GM21786 (cell line): ENCODE results near the gene CDKN2B-AS1.
A peak's percentile ranks its signal among the peaks of the same experiment; 100 is the strongest.

Experiments
- ATAC-seq: cut with Tn5 transposase; IDR thresholded peaks from one replicate; pipeline ENCODE4 v1.9.1; 2021; ENCODE audit not compliant: unreplicated experiment

Gene CDKN2B-AS1

DNA sequence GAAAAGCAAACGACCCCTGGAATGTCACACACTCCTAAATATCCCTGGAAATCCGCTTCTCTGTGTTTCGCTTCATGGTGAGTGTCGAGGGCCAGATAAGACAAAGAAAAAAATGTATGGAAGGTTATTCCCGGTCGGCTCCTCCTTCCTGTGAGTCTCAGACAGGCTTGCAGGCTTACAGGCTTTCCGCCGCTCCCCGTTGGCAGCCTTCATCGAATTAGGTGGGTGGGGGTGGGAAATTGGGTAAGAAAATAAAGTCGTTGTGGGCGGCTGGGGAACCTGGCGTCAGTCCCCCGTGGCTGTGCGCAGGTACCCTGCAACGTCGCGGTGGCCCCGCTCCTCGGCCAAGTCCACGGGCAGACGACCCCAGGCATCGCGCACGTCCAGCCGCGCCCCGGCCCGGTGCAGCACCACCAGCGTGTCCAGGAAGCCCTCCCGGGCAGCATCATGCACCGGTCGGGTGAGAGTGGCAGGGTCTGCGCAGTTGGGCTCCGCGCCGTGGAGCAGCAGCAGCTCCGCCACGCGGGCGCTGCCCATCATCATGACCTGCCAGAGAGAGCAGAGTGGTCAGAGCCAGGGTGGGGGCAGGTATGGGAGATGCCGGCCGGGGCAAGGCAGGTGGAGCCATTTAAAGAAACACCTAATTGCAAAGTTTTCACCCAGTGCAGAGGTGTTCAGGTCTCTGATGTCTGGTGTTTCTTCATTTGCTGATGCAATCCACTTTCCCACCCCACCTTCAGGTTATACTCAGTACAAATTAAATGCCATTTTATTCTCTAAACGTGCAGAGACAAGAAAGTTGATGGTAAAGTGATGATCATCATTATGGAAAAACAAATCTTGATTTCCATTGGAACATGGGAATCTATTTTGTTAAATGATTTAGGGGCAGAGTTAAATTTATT, 11.4 kb downstream of the CDKN2B-AS1 start:
- ATAC-seq: no peak

DNA sequence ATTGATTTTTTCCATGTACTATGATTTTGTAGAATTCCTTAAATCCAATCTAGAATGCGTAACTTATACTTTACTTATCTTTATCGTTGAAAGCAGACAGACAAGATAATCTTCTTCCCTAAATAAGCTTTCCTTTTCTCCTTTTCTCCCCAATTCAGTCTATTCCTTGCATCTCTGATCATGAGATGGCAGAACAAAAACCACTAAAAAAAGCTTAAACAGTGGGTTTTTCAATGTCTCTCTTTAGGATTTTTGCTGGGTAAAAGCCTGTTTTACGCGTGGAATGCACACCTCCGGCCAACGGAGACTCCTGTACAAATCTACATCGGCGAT, 13.8 kb downstream of the CDKN2B-AS1 start:
- no peak for ATAC-seq

DNA sequence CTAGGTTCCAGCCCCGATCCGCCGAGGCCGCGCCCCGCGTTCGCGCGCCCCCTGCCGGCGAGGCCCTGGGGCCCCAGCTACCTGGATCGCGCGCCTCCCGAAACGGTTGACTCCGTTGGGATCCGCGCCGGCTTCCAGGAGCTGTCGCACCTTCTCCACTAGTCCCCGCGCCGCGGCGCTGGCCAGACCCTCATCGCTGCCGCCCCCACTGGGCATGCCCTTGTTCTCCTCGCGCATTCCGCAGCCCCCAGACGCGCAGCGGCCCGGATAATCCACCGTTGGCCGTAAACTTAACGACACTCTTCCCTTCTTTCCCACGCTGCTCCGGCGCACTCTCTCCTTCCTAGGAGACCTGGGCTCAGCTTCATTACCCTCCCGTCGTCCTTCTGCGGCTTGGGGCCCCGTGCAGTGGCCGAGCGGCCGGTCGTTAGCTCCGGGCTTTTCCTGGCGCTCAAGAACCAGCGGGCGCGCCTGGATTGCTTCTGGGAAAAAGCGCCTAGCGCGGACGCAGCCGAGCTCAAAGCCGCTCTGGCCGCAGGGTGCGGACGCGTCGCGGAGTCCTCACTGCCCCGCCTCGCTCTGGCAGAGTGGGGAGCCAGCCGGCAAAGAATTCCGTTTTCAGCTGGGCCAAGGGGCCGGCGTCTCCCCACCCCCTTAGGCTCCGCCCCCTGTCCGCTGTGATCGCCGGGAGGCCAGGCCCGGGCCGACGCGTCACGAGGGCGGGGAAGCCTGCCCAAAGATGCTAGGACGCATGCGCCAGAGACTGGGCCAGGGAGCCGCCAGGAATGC, 14.3 kb downstream of the CDKN2B-AS1 start, which contains the start of gene CDKN2B:
Gene CDKN2B (minus strand): TSS at position 589 of the 789 bp plus-strand sequence. CDS start 352 bp downstream, at position 237.
- peak; percentile 81 for ATAC-seq

DNA sequence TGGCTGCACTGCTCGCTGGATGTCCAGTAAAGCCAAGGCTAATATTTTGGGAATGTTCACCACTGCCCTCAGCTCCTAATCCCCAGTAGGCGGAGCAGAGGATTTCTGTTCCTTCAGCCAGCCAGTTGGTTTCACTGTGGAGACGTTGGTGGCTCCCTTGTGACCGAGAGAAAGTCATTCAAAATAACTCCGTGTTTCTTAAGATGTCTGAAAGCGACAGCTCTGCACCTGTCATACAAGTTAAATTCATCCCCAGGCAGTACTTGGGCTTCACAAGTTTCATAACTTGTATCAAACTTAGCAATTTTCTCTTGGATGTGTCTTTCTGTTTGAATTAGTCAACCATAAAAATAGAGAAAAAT, 14.9 kb downstream of the CDKN2B-AS1 start:
- ATAC-seq: peak; percentile 15

DNA sequence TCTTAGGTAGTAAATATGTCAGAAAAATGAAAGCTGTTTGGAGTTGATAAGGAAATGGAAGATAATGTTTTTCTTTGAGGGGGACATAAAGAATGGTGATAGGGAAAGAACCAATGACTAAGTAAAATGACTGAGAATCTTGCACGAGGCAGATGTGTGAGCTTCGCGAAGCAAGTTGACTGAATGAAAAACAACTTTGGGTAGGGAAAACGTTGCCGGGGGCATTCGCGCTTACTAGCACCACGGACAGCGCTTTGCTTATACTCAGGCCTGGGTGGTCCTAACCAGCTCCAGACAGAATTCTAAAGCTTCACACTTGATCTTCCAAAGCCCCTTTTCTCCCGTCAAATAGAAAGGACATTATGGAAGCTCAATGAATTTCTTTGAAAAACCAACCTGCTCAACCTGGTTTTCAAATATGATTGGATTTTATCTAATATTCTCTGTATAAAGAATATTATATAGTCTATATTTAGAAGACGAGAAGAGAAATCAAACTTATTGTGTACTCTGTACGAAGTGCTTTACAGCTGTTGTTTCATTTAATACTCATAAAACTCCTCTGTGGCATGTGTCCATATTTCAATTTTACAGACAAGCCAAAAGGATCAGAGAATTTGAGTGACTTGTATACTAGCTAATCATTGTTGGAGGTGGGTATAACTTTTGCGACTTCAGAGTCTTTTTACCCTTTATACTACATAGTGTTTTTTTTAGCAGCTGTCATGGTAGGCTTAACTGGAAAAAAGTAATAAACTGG, 16.5 kb downstream of the CDKN2B-AS1 start:
- no peak for ATAC-seq

DNA sequence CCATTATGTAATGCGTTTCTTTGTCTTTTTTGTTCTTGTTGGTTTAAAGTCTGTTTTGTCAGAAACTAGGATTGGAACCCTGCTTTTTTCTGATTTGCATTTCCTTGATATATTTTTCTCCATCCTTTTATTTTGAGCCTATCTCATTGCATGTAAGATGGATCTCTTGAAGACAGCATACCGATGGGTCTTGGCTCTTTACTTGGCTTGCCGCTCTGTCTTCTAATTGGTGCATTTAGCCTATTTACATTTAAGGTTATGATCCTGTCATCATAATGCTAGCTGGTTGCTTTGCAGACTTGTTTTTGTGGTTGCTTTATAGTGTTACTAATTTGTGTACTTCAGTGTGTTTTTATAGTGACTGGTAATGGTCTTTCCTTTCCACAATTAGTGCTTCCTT, 27.8 kb downstream of the CDKN2B-AS1 start:
- no peak for ATAC-seq

DNA sequence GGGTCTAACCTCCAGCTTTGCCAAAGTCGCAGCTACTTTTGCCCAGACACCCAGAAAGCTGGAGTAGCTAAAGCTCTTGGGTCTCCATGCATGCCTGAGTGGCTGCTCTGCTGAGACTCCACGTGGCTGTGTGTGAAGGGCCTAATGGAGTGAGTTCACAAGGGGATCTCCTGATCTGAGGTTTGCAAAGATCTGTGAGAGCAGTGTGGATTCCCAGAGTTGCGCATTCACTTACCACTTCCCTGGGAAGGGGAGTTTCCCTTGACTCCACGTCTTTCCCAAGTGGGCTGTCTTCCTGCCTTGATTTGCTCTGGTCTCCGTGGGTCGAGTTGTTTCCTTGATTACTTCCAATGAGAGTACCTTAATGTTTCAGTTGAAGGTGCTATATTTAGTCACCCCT, 32.1 kb downstream of the CDKN2B-AS1 start:
- ATAC-seq: no peak

DNA sequence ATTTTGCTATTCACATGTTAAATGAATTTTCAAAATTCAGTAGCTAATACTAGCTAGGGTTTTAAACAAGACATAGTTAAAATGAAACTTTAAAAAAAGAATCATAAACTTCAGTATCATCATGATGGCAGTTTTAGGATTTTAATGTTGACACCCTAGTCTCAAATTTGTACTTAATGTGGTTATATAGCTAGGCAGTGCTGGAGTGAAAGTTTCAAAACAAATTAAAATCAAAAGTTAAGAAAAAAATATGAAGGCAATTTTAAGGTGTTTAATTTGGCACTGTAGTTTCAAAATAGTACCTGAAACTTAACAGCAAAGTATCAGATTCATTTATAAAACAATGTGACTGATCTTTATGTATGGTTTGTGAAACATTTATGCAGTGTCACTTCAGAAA, 33.8 kb downstream of the CDKN2B-AS1 start:
- no peak for ATAC-seq

DNA sequence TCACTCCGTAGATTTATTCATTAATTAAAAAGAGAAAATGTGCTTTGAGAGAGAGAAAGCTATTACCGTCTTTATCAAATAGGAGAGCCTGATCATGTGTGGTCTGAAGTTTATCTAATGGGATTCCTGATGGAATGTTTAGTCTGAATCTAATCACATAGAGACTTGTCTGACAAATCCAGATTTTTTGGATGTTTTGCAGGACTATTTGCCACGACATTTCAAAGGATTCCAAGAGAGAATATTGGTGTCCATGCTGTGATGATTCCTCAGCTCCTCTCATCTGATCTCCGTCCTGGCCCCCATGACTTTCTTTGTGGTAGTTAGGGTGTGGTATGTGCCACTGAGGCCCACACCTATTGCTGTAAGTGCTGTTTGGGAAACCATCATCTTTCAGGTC, 34.6 kb downstream of the CDKN2B-AS1 start:
- ATAC-seq: no peak

DNA sequence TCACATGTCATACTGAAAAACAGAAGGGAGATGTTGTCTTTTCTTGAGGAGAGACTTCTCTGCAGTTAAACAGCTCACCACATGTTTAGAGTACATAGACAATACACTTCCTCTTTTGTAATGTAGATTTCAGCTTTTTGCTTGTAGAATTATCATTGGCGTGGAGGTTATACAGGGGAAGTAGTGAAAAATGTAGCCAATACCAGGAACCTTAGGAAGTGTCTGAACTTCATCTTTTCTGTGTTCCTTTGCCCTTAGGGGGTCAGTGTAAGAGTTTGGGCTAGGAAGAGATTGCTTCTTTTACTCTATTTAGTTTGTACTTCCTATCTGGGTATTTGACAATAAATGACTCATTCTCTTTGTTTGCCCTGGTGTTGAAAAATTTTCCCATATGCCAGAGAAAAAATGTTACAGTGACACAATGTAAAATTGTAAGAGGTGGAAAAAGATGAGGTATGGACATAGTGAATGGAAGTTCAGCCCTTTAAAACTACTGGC, 35.6 kb downstream of the CDKN2B-AS1 start:
- peak; percentile 89 for ATAC-seq

DNA sequence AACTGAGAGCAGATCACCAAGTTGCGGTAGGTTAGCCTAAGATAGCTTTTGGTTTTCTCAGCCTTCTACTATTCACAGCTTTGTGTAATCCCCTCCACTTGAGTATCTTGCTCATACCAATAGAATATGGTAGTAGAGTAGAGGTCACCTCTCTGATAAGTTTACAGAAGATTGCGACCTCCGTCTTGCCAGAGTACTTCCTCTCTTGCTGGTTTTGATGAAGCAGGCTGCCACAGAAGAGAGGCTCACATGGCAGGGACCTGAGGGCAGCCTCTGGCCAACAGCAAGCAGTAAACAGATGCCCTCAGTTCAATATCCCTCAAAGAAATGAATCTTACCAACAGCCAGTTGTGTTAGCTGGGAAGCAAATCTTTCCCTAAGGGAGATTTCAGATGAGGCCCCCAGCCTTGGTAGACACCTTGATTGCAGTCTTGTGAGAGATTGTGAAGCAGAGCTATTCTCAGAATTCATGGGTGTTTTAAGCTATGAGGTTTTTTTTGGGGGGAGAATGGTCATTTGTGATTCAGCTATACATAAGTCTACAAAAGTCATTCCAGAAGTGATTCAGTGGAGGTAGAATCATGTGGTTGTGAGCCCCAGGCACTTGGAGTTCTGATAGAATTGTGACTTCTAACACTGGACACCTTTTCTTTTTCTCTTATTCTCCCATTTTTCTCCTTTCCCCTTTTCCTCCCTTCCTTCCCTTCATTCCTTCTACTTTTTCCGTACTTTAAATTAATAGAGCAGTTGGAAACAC, 37.2 kb downstream of the CDKN2B-AS1 start:
- ATAC-seq: no peak

DNA sequence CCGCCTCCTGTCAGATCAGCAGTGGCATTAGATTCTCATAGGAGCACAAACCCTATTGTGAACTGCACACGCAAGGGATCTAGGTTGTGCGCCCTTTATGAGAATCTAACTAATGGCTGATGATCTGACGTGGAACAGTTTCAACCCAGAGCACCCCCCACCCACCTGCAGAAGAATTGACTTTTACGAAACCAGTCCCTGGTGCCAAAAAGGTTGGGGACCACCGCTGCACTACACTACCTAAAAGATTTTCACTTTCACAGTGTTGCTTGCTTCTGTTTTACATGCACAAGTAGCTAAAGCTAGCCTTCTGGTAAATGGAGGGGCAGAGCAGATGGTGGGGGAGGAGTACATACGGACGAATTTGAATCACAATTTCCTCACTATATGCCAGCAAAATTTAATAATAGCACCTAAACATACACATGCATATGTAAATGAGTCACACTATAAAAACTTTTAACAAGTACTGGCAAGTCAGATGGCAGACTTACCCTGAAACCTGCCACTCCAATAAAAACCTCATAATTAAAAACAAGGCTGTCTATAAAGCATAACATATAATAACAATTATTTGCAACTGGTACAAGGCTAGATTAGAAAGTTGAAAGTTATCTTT, 38.5 kb downstream of the CDKN2B-AS1 start:
- no peak for ATAC-seq

DNA sequence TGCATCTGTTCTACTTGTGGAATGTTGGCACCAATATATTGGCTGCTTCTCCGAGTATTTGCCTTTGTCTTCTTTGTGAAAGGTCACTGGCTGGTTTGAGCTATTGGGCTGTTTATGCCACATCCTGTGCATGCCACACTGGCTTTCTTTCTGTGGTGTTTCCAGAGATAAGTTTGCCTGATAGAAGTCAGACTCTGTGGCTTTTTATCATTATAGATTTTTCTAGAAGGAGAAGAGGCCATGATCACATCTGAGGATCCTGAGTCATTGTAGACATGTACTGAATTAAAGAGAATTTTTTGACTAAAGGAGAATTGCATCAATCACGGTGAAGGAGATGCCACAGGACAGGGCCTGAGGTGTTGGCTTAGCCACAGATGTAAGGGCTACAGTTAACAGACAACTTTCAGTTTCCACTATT, 41.0 kb downstream of the CDKN2B-AS1 start:
- ATAC-seq: no peak

DNA sequence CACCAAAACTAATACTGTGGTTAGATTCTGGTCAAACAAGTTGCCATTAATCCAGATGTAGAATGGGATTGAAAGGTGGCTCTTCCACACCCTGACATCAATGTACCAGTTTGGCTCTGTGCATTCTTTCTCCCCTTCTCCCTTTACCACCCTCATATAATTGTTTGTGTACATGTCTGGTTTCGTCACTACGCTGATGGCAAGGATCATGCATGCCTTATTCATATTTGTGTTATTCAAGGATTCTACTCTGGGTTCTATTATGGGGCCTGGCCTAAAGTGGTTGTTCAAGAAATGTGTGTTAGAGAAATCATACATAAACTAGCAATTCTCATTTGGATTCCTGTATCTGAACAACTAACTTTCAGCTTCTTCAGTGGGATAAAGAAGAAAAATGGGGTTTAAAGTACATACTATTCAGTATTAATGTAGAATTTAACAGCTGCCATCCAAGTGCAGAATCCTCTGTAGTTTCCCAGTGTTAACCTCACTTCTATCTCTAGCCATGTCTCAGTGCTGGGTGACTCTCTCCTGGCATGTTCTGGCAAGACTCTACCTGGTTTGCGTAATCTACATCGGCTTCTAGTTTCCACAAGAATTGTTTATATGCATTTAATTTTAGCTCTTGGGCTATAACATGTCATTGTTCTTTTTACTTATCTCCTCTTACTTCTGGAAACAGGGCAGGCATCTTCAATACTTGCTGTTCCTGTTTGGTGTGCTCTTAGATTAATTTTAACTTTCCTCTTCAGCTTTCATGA, 42.5 kb downstream of the CDKN2B-AS1 start:
- ATAC-seq: no peak

DNA sequence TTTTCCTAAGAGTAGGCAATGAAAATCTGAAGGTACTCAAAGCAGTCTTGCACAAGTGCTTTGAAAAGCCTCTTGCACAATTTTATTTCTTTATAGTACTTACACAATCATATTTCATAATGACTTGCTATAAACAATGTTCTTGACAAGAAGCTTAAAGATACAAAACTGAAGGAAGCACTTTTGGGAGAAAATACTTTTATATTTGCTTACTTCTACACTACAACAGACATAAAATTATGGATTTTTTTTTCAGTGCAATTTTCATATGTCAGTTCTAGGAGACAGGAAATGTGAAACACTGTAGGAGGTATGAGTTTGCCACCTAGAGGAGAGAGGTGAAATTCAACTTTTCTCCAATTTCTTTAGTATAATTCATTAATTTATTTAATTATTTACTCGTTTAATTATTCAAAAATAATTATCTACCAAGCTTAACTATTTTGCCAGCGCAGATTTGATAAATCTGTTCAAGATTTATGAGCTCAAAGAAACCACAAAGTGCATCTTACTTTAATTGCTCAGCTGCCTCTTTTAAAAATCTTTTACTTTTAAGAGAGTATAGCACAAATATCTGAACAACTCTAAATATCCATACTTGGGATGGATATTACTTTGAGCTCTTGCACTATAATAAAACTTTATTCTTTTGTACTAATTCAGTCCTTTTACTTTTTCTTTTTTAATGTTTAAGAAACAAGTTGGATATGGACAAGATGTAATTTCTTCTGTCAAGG, 43.5 kb downstream of the CDKN2B-AS1 start:
- ATAC-seq: no peak

DNA sequence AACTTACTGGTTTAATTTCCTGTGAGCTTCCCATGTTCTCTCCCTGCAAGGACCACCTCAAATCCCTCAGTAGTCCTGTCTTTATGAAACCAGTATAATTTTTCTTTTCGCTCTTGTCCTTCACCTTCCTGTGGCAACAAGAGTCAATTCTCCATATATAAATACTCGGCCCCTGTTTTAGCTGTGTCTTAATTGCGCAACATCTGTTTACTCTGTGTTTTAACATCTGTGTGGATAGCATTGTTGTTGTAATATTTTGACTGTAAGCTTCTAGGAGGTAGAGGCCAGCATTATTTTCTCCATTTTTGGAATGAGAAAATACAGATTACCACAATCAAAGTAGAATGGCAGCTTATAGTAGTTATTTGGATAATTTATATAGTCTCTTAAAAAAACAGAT, 44.7 kb downstream of the CDKN2B-AS1 start:
- no peak for ATAC-seq

DNA sequence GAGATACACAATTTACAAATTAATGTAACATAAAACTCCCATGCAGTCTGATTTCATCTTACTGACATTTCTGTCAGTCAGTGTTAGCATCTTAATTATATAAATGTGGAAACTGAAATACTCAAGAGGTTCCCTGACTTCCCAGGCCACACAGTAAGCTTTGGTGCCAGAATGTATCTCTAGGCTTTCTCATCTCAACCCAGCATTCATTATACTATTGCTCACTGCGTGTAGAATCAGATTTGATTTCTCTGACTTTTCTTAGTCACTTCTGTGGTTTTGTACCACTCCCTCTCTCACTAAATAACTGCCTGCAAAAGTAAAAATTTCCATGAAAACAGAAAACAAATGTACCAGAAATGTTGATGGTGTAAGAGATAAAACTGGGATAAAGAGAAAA, 46.2 kb downstream of the CDKN2B-AS1 start:
- no peak for ATAC-seq

DNA sequence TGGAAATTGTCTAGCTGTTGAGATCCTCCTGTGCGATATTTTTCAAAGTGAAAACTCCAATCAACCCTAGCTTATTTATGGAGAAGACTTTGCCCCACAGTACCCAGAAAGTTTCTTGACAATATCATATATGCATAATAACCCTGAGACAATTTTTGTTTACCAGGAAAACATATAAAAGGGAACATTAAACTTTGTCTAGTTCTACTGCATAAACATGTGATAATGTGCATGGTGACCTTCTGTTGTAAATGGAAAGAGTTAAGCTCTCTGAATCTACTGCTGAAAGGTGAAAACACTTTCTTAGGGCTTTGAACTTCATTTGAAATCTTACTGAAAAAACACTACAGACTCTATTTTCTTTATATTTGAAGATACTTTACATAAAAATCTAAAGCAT, 46.8 kb downstream of the CDKN2B-AS1 start:
- ATAC-seq: no peak

DNA sequence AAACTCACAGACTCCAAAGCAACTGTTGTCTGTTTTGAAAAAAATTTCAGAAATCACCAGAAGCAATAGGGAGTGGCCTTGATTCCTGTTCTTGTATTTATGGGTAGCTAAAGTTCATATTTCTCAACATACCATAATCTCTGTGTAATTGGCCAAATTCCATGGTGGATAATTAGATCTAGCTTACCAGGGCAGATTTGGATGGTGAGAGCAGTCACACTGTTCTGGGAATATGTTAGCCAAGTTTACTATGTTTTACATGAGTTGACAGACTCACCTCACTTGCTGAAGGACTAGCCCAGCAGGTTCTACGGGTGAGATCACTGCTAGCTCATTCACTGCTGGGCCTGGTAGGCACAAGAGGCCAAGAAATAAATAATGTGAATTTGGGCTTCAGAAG, 47.2 kb downstream of the CDKN2B-AS1 start:
- ATAC-seq: no peak
